Colonic mucosa (tissue), 4 donors: ENCODE results near the gene ZNF518B. TPM values are rescaled to one million over a fixed set of nuclear protein-coding genes. Genes with fewer than 3 reads are reported as not detected.

Source experiments
- DNase-seq: peaks from one replicate; pipeline ENCODE4 v3.0.0-alpha.2; 2020
- H3K27ac ChIP-seq: fragments of 200-600 bp; one replicate; pipeline ENCODE4 v1.8.0; 2021
- H3K27me3 ChIP-seq: fragments of 200-600 bp; one replicate; pipeline ENCODE4 v1.8.0; 2021
- H3K36me3 ChIP-seq: fragments of 200-600 bp; one replicate; pipeline ENCODE4 v1.8.0; 2021
- H3K4me1 ChIP-seq: fragments of 200-600 bp; one replicate; pipeline ENCODE4 v1.8.0; 2021; ENCODE audit warnings: mild to moderate bottlenecking
- H3K4me3 ChIP-seq: fragments of 200-600 bp; one replicate; pipeline ENCODE4 v1.8.0; 2021
- H3K9ac ChIP-seq, 2 donors: one replicate each; pipeline ENCODE4 v1.7.0; 2013; ENCODE audit warnings: control low read depth in 2 of 2, low read depth in 2 of 2, low read length in 2 of 2
- H3K9me3 ChIP-seq: fragments of 200-600 bp; one replicate; pipeline ENCODE4 v1.8.0; 2021
- CTCF ChIP-seq: fragments of 200-600 bp; IDR thresholded peaks from one replicate; pipeline ENCODE4 v1.8.0; 2022; ENCODE audit warnings: antibody characterized with exemption, mild to moderate bottlenecking
- intact Hi-C: fragments of 100-400 bp; cut with DNase I; formaldehyde crosslinking; loops from one replicate; pipeline ENCODE4 v1.14.1; 2022
- total RNA-seq, 2 donors: library from RNA; stranded (reverse); fragmentation: NEBNext Ultra II Directional in 1 of 2; extraction: Animal tissue kit (Norgen Biotek cat#: 25700) in 1 of 2; gene quantifications; one replicate each; pipeline ENCODE4 v1.2.1, GENCODE V29; 2021
- donor health status: healthy.
- donor health status: DM: no; HTN: no; CAD: no.
- donor health status: DM: no; HTN: no; CAD: no.

The ZNF518B gene
- total RNA-seq, 2 donors from 2014 or later: 15.3 to 19.0 TPM

- H3K36me3 ChIP-seq: no peaks in the 10 kb centered on the region
- H3K27ac ChIP-seq: no peak overlapping the region
- H3K4me3 ChIP-seq: no peak overlapping the region
- no peaks in the 10 kb centered on the region for H3K9me3 ChIP-seq
- no peaks in the 10 kb centered on the region for H3K27me3 ChIP-seq
- no peaks in the 10 kb centered on the region for H3K4me1 ChIP-seq
- no peak overlapping the region for H3K9ac ChIP-seq
- DNase-seq: peak; percentile 27
- peak; percentile 31 for TF ChIP-seq CTCF
- intact Hi-C loops: loop anchor here (10.0 kb wide), 2 partner anchors 141 to 239 kb away; no protein-coding TSS in a partner anchor
Observed at GRCh38 chr4:10403633-10404445, 53.4 kb downstream of the ZNF518B start.

- Histone ChIP-seq H3K4me3 (no peak overlapping the region), H3K27me3 (no peaks in the 10 kb centered on the region), H3K9me3 (no peaks in the 10 kb centered on the region), H3K36me3 (no peaks in the 10 kb centered on the region), H3K9ac (no peak overlapping the region), H3K4me1 (no peaks in the 10 kb centered on the region), H3K27ac (no peak overlapping the region)
- no peak for DNase-seq
- TF ChIP-seq CTCF: no peak
- intact Hi-C loops: no loop called here
Observed at GRCh38 chr4:10395971-10396580, 61.1 kb downstream of the ZNF518B start.

Other genes starting within 250 kb of the ZNF518B start
- gene CLNK, start 227.3 kb upstream of the ZNF518B start, total RNA-seq: under 1 TPM in 1 of 2 donors, not detected in 1; 0.16 TPM